HG03342 (cell line): ENCODE data around the gene BMAL1.

ENCODE experiments used
- ATAC-seq: cut with Tn5 transposase; IDR thresholded peaks from one replicate; pipeline ENCODE4 v1.9.1; 2021; ENCODE audit warnings: mild to moderate bottlenecking, moderate library complexity; ENCODE audit not compliant: unreplicated experiment

The BMAL1 gene

DNA sequence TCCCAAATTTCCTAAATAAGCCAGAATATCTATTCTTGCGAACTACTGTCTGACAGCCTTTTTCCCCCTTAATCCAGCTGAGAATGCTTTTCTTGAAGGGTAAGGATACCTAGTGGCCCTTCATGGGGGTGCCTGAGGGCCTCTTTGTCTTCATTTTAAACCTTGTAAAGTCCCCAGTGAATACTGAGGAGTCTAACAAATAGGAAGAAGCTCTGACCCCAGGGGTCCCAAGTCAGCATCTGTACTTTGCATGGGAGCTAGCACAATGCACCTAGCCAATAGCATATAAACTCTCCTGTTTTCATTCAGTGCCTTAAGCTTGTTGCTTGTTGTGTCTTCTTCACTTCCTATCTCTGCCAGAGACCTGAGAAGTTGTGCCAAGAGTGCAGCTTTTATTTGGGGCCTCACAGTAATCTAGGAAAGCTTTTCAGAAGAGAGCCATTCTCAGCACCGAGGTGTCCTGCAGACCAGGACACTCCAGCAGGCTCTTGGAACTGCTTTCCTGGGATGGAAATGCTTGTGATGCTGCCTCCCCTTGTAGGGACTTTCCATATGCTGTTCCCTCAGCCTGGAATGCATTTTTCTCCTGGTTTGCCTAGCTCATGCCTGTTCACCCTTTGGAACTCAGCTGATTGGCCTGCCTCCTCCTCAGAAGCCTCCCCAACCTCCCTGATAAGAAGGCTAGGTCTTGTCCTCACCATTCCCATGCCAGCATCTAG, 37.2 kb downstream of the BMAL1 start:
- ATAC-seq: no peak

DNA sequence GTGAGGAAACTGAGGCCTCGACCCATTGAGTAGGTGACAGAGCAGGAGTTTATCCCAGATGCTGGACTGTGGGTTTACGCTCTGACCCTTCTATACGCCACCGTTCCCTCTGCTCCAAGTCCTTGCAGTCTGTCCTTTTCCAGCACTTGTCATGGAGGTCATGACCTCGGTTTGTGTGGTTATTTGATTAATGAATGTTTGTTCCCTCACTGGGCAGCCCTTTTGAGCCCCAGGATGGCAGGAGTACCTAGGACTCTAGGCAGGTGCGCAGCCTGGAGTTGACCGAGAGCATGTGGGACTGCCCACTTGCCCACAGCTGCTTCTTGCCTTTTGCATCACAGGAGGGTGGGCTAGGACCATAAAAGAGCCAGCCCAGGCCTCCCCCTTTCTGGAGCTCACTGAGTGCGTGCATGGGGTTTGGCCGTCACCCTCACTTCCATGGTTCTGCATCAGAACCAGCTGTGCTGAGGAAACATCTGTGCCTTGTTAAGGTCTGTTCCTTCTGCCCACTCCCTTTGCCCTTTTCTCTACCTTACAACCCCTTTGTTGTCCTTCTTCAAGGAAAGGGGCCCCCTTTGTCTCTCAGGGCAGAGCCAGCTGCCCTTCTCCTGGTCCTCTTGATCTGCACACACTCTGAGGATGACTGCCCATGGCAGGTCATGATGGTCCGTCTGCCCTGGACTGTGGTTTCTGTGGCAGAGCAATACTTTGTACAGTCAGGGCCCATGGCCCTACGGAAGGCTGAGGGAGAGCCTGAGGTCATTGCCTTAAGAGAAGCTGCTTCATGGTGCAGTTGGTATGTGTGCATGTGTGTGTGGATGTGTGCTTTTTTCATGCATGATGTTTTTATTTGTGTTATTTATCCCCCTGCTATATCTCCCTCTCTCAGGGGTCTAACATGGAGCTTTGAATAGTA, 38.2 kb downstream of the BMAL1 start:
- ATAC-seq: no peak

DNA sequence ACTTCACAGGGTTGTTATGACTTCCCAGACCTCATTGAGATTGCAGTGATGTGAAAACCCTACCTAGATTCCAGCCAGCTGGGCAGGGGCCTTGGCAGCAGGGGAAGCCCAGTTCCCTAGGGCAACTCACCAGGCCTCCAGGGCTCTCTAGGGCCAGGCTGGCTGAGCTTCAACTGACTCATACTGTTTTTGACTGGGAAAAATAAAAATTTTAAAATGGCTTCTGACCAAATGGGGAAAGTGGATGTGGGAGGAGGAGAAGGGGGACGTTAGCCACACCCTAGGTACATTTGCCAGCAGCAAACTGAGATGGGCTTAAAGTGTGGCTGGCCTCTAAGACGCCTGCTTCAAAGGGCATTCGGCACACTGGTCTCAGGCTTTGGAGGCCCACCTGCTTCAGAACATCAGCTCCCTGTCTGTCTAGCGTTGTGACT, 39.0 kb downstream of the BMAL1 start:
- no peak for ATAC-seq

DNA sequence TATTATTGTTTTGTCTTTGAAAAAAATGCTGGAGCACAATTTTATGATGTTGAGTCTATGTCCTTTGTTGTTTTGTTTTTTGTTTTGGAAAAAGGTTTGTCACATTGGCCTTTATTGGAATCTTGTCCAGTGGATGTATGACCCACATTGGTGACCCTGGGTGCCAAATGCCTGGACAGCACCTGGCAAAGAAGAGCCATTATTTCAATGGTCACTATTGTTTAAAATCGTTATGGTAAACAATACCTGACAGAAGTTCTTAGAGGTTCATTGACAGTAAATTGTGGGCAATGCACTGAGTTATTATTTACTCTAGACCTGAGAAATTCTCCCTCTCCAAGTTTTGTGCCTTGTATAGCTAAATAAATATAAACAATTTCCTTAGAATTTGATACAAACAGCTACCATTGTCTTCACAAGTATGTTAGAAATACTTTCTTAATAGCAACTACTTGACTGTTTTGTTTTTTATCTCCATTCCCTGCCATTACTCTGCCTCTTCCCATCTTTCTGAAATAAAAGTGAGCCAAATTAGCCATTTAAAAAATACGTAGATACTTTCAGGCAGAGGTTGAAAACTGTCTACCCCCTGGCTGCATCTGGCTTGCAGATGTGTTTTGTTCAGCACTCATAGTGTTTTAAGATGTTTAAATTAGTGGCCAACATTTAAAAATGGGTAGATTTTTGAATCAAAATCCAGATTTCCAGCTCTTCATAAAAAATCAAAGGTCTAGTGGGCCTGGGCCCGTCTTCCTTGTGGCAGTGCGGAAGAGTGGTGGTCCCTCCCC, 39.9 kb downstream of the BMAL1 start:
- no peak for ATAC-seq

DNA sequence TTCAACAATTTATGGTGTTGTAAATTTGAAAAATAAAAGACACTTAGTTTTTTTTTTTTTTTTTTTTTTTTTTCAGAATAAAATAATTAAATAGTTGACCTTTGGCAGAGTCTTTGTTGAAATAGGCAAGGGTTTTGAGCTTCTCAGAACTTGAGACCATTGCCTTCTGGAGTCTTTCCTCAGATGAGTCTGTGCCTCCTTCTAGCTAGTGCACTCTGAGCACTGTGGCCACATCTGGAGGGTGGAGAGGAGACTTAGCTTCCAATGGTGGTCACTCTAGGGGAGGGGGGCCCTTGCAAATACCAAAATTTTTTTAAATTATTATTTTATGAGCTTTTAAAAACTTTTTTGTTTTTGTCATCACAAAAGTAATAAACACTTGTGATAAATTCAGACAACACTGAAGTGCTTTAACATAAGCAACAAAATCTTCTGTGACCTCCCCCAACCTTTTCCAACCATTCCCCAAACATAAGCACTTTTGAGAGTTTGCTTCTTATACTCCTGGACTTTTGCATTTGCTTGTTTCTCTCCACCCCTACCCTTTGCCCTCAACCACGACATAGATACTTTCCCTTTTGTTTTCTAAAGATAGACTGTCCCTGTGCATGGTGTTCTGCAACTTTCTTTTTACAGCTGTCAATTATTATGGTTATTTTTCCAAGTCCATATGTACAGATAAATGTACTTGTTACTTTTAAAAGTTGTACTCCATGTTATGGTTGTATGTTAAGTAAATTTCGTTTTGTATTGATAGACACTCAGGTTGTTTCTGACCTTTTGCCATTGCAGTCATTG, 41.1 kb downstream of the BMAL1 start:
- peak; percentile 81 for ATAC-seq

DNA sequence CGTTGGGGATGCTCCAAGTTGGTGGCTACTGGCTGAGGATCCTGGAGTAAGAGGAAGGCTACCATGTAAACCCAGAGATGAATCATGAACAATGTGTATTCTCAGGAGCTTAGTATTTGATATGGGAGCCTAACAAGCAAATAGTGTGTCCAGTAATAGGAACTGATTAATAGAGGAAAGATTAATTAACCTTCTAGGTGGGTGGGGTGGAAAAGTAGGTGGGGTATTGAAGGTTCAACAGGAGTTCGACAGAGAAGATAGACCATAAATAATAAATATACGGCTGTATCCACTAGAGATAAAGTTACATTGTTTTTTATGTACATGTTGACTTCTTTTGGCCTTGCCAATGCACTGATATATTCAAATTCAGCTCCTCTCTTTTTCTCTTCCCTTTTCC, 43.1 kb downstream of the BMAL1 start:
- ATAC-seq: no peak

DNA sequence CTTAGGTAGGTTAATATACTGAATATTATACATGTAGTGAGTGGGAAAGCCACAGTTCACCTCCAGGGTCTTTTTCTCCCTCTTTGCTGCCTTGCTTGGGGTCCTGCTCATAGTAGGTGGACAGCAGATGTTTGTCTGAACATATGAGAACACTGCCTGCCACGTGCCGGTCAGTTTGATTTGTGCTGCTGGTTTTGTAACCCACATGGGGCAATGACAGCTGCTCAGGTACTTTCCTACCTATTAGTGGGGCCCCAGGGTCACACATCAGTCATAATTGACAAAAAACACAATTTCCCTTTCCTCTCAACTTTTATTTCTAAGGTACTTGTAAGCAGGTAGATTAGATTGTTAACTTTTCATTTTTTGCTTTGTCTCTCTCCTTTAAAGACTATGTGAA, 43.8 kb downstream of the BMAL1 start:
- ATAC-seq: no peak

DNA sequence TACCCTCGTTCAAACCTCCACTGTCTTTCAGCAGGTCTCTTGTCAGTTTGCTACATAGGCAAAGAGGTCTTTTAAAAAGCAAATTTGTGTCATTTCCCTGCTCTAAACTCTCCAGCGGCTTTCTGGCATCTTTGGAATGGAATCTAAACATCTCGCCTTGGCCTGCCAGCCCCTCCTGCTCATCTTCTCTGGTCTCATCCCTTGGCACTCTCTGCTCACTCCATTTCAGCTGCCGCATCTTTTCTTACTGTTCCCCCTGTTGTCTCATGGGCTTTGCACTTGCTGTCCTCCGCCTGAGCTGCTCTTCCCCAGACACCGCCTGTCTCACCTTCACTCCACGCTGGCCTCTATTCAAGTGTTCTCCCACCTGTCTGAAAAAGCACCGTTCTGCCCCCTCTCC, 46.6 kb downstream of the BMAL1 start:
- ATAC-seq: no peak

DNA sequence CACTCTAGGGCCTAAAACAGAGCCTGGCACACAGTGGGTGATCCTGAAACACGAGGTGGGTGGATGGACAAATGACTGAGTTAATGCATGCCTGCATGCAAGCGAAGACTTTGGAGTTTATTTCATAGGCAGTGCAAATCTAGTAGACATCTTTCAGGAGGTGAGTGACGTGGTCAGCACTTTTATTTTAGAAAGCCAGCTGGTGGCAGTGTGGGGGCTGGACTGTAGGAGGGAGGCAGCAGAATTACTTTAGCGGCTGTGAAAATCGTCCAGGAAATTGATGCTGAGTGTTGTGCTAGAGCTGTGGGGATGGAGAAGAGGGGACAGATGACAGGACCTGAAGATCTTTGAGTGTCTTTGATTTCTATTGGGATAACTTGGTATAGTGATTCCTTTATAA, 47.1 kb downstream of the BMAL1 start:
- no peak for ATAC-seq

DNA sequence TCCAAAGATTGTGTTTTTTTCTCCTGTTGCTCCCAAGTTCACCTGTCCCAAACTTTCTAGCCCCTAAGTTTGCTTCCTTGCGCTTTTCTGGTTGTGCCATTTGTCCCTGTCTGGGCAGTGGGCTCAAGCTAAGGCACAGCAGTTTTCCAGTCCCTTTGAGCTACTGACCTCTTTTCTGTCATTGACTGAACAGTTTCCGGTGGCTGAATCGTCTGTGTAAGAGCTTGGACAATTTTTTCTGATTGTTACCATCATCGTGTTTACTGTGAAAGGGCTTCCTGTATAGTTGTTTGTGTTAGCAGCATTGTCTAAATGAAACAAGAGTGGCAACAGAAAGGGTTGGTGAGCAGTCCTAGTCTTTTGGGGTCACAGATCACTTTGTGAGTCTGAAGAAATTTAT, 49.8 kb downstream of the BMAL1 start:
- ATAC-seq: no peak

DNA sequence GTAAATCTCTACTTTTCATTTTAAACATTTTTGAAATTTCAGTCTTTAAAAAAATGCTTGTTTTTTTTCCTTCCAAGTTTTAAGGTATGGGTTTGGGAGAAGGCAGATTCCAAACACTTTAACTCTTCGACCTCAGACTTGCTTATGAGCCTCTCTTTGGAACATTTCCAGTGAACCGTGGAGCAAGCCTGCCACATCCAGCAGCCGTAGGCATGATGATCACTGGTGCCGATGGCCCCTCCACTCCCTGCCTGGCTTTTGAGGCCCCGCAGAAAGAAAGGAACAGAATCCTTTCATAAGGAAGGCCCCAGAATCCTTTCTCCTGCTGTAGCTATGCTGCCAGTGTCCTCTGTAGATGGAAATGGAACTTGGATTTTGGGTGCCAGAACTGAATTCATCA, 50.7 kb downstream of the BMAL1 start:
- ATAC-seq: no peak

DNA sequence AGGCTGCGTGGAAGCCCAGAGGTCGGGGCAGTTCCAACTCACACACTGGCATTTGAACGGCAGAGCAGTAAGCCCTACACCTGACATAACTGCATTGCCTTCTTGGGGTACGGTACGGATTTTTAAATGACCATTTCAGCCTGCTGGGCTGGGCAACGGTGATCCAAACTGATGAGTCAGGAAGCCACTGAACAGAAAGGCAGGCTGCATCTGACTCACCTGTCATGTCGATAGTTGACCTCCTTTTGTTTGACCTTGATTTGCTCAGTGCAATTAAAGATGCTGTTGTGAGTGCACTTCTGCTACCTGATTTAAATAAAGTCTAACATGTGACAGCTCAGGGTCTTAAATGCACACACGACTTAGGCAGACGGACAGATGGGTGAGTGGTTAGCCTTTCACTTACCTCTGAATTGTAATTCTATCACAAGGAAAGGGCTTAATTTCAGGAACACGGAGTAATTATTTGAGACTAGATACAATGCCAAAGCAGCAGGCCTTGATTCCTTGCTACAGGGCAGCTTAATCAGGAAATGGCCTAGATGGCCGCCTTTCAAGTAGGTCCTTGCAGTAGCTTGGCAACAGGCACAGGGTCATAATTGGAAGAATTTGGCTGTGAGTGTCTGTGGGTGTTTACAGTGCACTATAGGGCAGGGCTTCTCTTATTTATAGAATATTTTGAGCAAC, 52.2 kb downstream of the BMAL1 start:
- ATAC-seq: no peak

DNA sequence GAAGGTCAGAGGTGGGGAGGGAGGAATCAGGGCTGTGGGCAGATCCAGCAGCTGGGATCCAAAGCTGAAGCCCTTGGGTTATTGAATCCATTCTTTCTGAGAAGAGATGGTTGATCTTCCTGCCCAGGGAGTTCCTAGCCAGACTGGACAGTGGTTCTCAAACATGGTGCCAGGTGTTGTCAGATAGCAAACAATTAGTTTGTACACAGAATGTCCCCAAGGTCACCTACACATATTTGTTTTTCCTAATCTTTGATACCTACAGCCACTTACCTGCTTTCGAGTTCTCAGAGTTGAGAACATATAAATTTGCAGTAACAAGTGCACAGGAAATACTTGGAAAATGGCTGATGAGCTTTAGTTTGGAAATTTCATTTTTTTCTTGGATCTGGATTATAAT, 54.5 kb downstream of the BMAL1 start:
- ATAC-seq: no peak

DNA sequence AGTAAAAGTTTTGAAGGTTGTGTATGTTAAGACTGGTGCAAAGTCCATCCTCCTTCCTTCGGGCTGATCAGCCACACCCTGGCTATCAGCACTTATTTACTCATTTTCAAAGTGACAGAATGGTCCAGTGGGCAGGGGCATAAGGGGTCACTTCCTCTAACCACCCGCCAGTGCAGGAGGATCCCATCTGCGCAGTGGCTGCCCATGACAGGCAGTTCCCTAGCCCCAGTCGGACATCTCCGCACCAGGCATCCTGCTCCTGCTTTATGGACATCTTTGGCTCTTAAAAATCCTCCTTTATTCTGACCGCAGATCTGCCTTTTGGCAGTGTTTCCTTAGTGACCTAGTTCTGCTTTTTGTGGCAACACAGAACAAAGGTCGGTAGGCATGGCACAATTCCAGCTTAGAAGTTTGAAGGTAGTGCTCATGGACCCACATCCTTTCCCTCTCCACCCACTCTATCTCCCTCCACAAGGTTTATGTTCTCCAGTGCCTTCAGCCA, 55.9 kb downstream of the BMAL1 start:
- peak; percentile 51 for ATAC-seq

DNA sequence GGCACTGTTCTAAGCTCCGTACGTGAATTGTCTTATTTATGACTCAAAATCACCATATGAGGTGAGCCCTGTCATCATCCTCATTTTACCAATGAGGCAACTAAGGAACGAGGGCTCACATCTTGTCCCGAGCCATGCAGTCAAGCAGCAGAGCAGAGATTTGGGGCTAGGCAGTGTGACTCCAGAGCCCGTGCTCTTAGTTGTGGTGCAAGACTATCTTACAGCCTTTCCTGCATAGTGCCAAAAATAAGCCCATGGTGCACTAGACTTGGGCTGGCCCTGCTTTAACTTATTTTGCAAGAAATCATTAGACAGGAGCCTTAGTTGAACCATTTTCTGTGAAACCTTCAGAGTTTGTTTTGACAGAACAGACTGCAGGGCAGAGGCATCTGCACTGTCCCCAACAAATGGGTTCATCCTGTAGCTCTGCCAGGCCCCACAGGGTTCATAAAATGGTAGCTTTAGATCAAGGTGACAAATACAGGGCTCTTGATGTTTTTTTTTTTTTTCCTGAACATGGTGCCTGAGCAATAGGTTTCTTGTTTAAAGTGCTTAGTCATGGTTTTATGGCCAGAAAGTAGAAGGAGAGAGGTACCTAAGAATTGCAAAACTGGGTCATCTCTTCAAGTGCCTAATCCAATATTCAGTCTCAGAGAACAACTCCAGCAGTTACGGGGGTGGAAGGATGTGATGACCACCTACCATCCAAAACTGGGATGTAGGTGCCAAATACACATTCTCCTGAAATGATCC, 56.6 kb downstream of the BMAL1 start:
- no peak for ATAC-seq

DNA sequence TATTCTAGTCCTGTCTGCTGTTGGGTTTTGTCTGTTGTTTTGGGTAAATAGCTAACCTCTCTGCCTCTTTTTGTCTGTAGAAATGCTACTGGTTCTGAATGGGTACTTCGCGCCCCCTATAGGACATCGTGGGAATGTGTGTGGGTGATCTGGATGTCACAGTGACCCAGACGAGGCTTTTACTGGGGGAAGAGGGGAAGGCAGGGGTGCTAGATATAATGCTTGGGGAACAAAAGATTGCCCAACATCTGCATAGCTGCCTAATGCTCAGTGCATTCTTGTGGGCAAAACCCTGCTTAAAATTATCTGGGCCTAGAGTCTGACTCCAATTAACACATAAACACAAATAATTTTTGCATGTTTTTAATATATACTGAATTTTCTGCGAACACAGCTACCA, 57.7 kb downstream of the BMAL1 start:
- ATAC-seq: peak; percentile 47

DNA sequence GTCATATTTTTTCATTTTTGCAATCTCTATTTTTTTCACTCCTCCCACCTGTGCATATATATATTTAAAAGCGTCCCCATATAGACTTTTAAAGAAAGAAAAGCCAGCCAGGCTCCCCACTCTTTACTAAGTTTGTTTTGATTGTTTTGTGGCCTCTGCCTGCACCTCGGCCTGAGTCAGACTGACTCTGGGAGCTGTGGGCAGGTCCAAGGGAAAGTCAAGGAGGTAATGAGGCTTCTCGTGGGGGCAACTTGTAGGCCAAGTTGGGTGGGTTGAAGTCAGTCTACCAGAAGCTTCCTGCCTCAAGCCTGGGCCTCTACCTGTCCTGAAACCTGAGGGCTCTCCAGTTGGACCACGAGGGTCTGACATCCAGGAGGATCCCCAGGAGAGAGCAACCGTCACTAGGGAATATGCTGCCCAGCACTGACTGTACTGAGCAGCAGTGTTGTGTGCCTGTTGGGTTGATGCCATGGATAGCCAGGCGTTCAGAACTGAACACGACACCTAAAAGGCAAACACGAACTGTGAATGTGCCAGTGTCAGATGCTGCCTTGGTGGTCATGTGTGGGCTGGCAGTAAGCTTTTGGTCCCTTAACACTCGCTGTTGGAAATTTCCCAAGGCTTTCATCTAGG, 58.8 kb downstream of the BMAL1 start:
- ATAC-seq: no peak

DNA sequence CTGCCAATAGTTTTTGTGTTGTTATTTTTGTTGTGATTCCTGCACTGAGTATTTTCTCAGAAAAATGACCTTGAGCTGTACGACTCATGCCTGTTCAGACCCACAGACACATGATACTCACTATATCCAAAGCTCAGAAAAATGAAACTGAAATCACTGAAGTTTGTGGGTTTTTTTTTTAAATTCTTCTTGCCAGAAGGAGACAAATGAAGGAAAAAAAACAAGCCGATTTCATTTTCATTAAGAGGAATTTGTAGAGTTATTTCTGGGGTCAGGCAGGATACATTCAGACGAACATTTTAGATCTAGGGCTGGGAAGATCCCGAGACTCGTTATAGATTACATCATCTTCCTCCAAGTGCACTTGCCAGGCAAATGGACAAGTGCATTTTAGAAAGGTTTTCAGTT, 60.4 kb downstream of the BMAL1 start:
- no peak for ATAC-seq
